Stimulated activated CD4-positive, alpha-beta T cell treated with anti-CD3 and anti-CD28 coated beads, Interleukin-4, amount 100 ng/mL, for 24 hours (primary cell): ENCODE results near the gene SNTG2.
"Not testable (repeated sequence)": the region's sequence is repeated elsewhere in the genome, so short reads cannot be mapped to it uniquely, and the experiment has no call there.

Experiments
- DNase-seq: peaks from one replicate; pipeline ENCODE4 v3.0.0-alpha.2; 2020

Gene SNTG2

GRCh38 chr2:1101982-1102590 is 151.4 kb downstream of the SNTG2 start:
- no peak for DNase-seq

- no peak for DNase-seq
These were observed 153.7 kb downstream of the SNTG2 start for GRCh38 chr2:1104364-1104763.

GRCh38 chr2:1106344-1106743 is 155.7 kb downstream of the SNTG2 start:
- not testable (repeated sequence) for DNase-seq

GRCh38 chr2:1115843-1116539 is 165.3 kb downstream of the SNTG2 start:
- no peak for DNase-seq

- no peak for DNase-seq
These were observed 166.9 kb downstream of the SNTG2 start for GRCh38 chr2:1117569-1117968.

- DNase-seq = no peak
These were observed 174.6 kb downstream of the SNTG2 start for GRCh38 chr2:1125217-1125616.

GRCh38 chr2:1125633-1126370 is 175.2 kb downstream of the SNTG2 start:
- DNase-seq = no peak

- no peak for DNase-seq
These were observed 179.3 kb downstream of the SNTG2 start for GRCh38 chr2:1129982-1130381.

GRCh38 chr2:1130922-1131321 is 180.3 kb downstream of the SNTG2 start:
- DNase-seq = no peak

- DNase-seq = peak; percentile 27
These were observed 181.8 kb downstream of the SNTG2 start for GRCh38 chr2:1132328-1132969.

- not testable (repeated sequence) for DNase-seq
These were observed 183.2 kb downstream of the SNTG2 start for GRCh38 chr2:1133896-1134295.

- no peak for DNase-seq
These were observed 184.0 kb downstream of the SNTG2 start for GRCh38 chr2:1134629-1135028.

GRCh38 chr2:1136067-1136466 is 185.4 kb downstream of the SNTG2 start:
- DNase-seq = no peak

GRCh38 chr2:1136846-1137245 is 186.2 kb downstream of the SNTG2 start:
- DNase-seq = no peak

- DNase-seq = no peak
These were observed 186.6 kb downstream of the SNTG2 start for GRCh38 chr2:1137264-1137663.

GRCh38 chr2:1137913-1138391 is 187.3 kb downstream of the SNTG2 start:
- no peak for DNase-seq

GRCh38 chr2:1140389-1141003 is 189.8 kb downstream of the SNTG2 start:
- peak; percentile 29 for DNase-seq

GRCh38 chr2:1141079-1141478 is 190.4 kb downstream of the SNTG2 start:
- no peak for DNase-seq

- DNase-seq = no peak
These were observed 192.5 kb downstream of the SNTG2 start for GRCh38 chr2:1143129-1143528.

- no peak for DNase-seq
These were observed 197.4 kb downstream of the SNTG2 start for GRCh38 chr2:1147873-1148612.

GRCh38 chr2:1150724-1151511 is 200.3 kb downstream of the SNTG2 start:
- DNase-seq = no peak
